ENCODE results near the gene ALDOB. TPM values are rescaled to one million over a fixed set of nuclear protein-coding genes. Genes with fewer than 3 reads are reported as not detected.

Gene ALDOB
- total RNA-seq, 4 donors from 2014 or later: 0.95 TPM; not detected in 3

DNA sequence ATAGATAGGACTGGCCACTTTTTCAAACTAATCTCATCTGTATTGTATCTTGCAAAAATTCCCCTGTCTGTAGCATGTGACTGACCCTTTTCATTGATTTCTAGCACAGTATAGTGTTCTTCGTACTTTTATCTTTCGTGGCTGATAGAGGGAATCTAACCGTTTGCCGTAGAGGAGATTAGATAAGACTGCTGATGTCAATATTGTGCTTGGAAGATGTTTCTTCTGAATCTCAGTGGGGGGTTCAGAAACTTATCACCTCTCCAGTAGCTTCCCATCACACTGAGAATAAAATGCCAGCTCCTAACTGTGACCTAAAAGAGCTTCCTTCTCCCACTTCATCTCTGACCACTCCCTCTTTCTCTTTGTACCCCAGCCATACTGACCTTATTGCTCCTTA lies 25.4 kb upstream of the ALDOB start:
- H3K27me3 ChIP-seq: no peaks in the 10 kb centered on the region
- TF ChIP-seq CTCF (IDR thresholded peaks at IDR 0.05) (no peak), POLR2A (IDR thresholded peaks at IDR 0.05) (no peak)

DNA sequence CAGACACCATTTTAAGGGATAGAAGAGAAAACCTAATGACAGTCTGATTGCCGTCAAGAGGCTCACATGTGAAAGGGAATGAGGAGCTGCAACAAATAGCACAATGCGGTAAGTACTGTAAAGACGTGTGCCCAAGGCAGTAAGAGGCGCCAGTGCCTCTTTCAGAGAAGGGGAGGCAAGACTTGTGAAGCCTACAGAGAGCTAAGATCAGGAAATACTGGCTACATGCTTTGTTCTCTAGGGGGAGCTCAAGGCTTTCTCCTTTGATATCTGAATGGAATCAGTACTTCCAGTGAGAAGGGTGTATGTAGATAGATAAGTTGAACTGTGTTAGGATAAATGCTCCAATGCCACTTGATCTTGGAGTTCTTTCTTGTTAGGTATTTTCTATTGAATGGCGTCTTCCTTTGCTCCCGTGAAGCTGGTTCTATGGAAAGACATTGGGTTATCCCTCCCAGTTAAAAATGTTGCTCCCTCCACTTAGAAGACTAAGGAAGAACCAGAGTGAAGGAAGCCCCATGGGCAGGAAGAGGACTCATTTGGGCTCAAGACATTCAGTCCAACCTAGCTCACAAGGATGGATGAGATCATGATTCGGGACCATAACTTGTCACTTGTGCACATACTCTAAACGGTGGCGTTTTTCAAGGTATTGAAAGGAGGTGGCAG lies 23.5 kb upstream of the ALDOB start:
- H3K27me3 ChIP-seq: no peaks in the 10 kb centered on the region
- no peaks in the 10 kb centered on the region for H3K4me1 ChIP-seq
- TF ChIP-seq CTCF (IDR thresholded peaks at IDR 0.05) (peak; percentile 66 to 79 (median 73)), POLR2A (IDR thresholded peaks at IDR 0.05) (no peak)
- DNase-seq: no peak
- no peak overlapping the region for H3K27ac ChIP-seq
- H3K9me3 ChIP-seq: no peaks in the 10 kb centered on the region
- H3K36me3 ChIP-seq: no peaks in the 10 kb centered on the region
- intact Hi-C loops (cut with DNase I; ENCODE audit: low total_unique reads): no loop called here
- H3K4me3 ChIP-seq: no peak overlapping the region

More for the DNA sequence above, 25.4 kb upstream of the ALDOB start:
- Histone ChIP-seq H3K4me3 (no peak overlapping the region), H3K27ac (no peak overlapping the region), H3K9me3 (no peaks in the 10 kb centered on the region), H3K4me1 (no peaks in the 10 kb centered on the region), H3K36me3 (no peaks in the 10 kb centered on the region)
- no peak for DNase-seq
- intact Hi-C loops (cut with DNase I; ENCODE audit: low total_unique reads): loop anchor here (10.0 kb wide), 1 partner anchor 64 kb away; no protein-coding TSS in a partner anchor

DNA sequence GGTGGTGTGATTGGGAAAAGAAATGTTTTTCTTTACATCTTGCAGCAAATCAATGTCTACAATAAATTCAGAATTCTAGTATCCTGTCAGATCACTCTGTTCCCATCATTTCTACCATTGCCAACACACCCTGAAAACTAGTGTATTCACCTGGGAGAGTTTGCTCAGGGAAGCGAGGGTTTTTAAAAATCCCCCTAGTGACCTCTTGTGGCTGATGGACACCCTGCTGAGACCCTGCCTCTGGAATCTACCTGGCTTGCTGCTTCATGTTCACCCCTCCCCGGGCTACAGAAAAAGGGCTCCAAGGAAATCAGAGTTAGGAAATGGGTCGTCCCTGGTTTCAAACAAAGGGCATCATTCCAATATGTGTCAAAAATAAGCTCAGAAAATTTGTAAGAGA lies 21.4 kb upstream of the ALDOB start:
- H3K27ac ChIP-seq: no peak overlapping the region
- H3K4me1 ChIP-seq: no peaks in the 10 kb centered on the region
- no peak for DNase-seq
- H3K36me3 ChIP-seq: no peaks in the 10 kb centered on the region
- H3K9me3 ChIP-seq: no peaks in the 10 kb centered on the region
- no peak overlapping the region for H3K4me3 ChIP-seq
- TF ChIP-seq CTCF (IDR thresholded peaks at IDR 0.05): no peak
- TF ChIP-seq POLR2A (IDR thresholded peaks at IDR 0.05): no peak
- H3K27me3 ChIP-seq: no peaks in the 10 kb centered on the region
- intact Hi-C loops (cut with DNase I; ENCODE audit: low total_unique reads): no loop called here

DNA sequence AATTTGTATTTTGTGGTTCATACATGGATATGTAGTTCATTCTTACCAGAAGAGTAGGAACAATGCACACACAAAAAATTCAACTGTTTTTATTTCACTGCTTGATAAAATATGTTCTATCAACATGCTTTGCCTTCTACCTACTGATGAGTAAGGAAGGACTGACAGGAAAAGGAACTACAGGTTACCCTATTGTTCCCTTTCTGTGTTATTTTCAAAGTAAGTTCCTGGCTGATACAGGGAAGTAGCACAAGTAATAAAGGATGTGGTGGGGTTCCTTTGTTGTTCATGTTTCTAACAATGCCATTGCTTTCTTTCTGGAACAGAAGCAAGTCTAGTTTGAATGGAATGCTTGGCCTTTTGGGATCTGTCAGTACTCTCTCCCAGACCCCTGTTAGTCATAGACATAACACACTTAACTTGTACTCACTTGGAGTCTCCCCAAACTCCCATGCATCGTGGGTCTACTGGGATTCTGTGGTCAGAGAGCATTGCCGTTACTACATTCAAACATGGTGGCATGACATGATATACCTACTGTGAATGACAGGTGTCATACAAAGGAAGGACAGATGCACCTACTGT lies 20.2 kb upstream of the ALDOB start:
- Histone ChIP-seq H3K4me3 (no peak overlapping the region), H3K4me1 (no peaks in the 10 kb centered on the region), H3K27ac (no peak overlapping the region), H3K9me3 (no peaks in the 10 kb centered on the region), H3K36me3 (no peaks in the 10 kb centered on the region), H3K27me3 (no peaks in the 10 kb centered on the region)
- no peak for DNase-seq
- intact Hi-C loops (cut with DNase I; ENCODE audit: low total_unique reads): no loop called here
- TF ChIP-seq CTCF (IDR thresholded peaks at IDR 0.05): no peak
- TF ChIP-seq POLR2A (IDR thresholded peaks at IDR 0.05): no peak

GRCh38 chr9:101453776-101454570 lies 18.4 kb upstream of the ALDOB start:
- Histone ChIP-seq H3K36me3 (no peaks in the 10 kb centered on the region), H3K4me3 (no peak overlapping the region), H3K27me3 (no peaks in the 10 kb centered on the region), H3K27ac (no peak overlapping the region), H3K4me1 (no peaks in the 10 kb centered on the region), H3K9me3 (no peaks in the 10 kb centered on the region)
- intact Hi-C loops (cut with DNase I; ENCODE audit: low total_unique reads): no loop called here
- no peak for DNase-seq
- TF ChIP-seq CTCF (IDR thresholded peaks at IDR 0.05) (no peak), POLR2A (IDR thresholded peaks at IDR 0.05) (no peak)

Measured in uterus (tissue), 4 donors.